Glutamatergic neuron (in vitro differentiated cells): Measurements from ENCODE around the gene IVNS1ABP. TPM values are rescaled to one million over a fixed set of nuclear protein-coding genes. Genes with fewer than 3 reads are reported as not detected.
"Not testable (repeated sequence)": the region's sequence is repeated elsewhere in the genome, so short reads cannot be mapped to it uniquely, and the experiment has no call there.

ENCODE experiments used
- DNase-seq: peaks from one replicate; pipeline ENCODE4 v3.0.0; 2022
- H3K27ac Mint-ChIP-seq: one replicate; pipeline ENCODE4 v1.8.0; 2020; ENCODE audit warnings: mild to moderate bottlenecking, mixed read lengths, inconsistent platforms; ENCODE audit not compliant: unreplicated experiment
- H3K27me3 Mint-ChIP-seq: one replicate; pipeline ENCODE4 v1.8.0; 2020; ENCODE audit warnings: mild to moderate bottlenecking, moderate library complexity, mixed read lengths, inconsistent platforms; ENCODE audit not compliant: unreplicated experiment
- H3K36me3 Mint-ChIP-seq: one replicate; pipeline ENCODE4 v1.8.0; 2020; ENCODE audit warnings: mild to moderate bottlenecking, mixed read lengths, inconsistent platforms; ENCODE audit not compliant: unreplicated experiment
- H3K4me1 Mint-ChIP-seq: one replicate; pipeline ENCODE4 v1.8.0; 2020; ENCODE audit warnings: mild to moderate bottlenecking, low read depth, mixed read lengths, inconsistent platforms; ENCODE audit not compliant: unreplicated experiment
- H3K4me3 Mint-ChIP-seq: one replicate; pipeline ENCODE4 v1.8.0; 2020; ENCODE audit warnings: mild to moderate bottlenecking, mixed read lengths, inconsistent platforms; ENCODE audit not compliant: unreplicated experiment
- H3K9me3 Mint-ChIP-seq: one replicate; pipeline ENCODE4 v1.8.0; 2020; ENCODE audit warnings: mild to moderate bottlenecking, moderate library complexity, mixed read lengths, inconsistent platforms; ENCODE audit not compliant: unreplicated experiment
- long read RNA-seq: library from polyadenylated mRNA; unstranded; transcript quantifications from one replicate; pipeline ENCODE4 v2.0.0, GENCODE V29; 2020; ENCODE audit not compliant: unreplicated experiment
- total RNA-seq: library from RNA; stranded (reverse); fragmentation: NEBNext Ultra II Directional; extraction: Animal tissue kit (Norgen Biotek cat#: 25700); gene quantifications from one replicate; pipeline ENCODE4 v1.2.1, GENCODE V29; 2021; ENCODE audit not compliant: unreplicated experiment
- TF ChIP-seq, protein P1 (sequence below): fragments of 200-600 bp; sonication (generic); IDR thresholded peaks from one replicate; pipeline ENCODE4 v1.5.0; 2021; ENCODE audit not compliant: partially characterized antibody, unreplicated experiment

IVNS1ABP gene
- 93.2 TPM for total RNA-seq
- long read RNA-seq, full-length matches to known transcripts: 24 of 27 reads
- long read RNA-seq, partial matches to known transcripts: 3 of 27 reads
- long read RNA-seq, other reads (novel, unspliced or antisense): 0 of 27 reads

DNA sequence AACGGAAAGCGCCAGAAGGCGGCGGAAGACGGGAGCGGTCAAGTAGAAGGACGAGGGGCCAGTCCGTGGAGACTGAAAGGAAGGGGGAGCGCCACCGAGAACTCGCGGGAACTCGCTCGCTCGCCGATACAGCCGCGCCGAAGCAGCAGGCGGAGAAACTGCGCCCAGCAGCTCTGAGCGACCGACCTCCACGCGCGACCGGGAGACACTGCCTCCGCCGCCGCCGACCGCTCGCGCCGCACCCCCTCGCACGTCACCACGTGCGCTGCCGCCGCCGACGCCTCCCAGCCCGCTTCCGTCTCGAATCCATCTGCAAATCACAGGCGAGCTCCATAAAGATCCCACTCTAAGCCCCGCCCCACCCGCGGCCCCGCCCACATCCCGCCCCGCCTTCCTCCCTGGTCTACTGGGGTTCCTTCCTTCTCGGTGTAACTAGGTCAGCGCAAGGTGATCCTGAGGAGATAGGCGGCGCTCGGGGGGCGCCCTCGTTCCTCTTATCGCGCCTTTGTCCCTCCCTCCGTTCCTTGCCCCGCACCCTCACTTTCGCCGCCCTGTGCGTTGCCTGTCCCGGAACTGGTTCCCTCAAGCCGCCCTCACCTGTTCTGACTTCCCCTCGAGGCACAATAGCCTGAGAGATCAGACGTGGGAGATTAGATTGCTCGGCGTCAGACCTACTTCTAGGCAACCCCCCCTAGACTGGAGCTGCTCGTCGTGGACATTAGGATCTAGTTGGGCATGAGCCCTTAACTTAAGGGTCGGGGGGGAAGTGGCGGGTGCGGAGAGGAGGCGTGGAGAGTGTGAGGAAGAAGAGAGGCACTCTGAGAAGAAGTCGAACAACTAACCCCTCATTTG lies at the start of gene IVNS1ABP:
IVNS1ABP (minus strand) TSS at position 210 of the 852 bp plus-strand sequence. CDS start 7,750 bp downstream, outside the sequence.
- DNase-seq: peak; percentile 90
- H3K9me3 Mint-ChIP-seq: peaks cover 12% of the 10 kb centered on the region
- H3K4me3 Mint-ChIP-seq: peak within 1 kb of the TSS; percentile 96
- TF ChIP-seq, protein P1, sequence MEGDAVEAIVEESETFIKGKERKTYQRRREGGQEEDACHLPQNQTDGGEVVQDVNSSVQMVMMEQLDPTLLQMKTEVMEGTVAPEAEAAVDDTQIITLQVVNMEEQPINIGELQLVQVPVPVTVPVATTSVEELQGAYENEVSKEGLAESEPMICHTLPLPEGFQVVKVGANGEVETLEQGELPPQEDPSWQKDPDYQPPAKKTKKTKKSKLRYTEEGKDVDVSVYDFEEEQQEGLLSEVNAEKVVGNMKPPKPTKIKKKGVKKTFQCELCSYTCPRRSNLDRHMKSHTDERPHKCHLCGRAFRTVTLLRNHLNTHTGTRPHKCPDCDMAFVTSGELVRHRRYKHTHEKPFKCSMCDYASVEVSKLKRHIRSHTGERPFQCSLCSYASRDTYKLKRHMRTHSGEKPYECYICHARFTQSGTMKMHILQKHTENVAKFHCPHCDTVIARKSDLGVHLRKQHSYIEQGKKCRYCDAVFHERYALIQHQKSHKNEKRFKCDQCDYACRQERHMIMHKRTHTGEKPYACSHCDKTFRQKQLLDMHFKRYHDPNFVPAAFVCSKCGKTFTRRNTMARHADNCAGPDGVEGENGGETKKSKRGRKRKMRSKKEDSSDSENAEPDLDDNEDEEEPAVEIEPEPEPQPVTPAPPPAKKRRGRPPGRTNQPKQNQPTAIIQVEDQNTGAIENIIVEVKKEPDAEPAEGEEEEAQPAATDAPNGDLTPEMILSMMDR: no peak
- H3K27ac Mint-ChIP-seq: peak within 1 kb of the TSS; percentile 92
- H3K27me3 Mint-ChIP-seq: peaks cover 9% of the 10 kb centered on the region
- peaks cover 15% of the 10 kb centered on the region for H3K4me1 Mint-ChIP-seq
- H3K36me3 Mint-ChIP-seq: no peaks in the 10 kb centered on the region

DNA sequence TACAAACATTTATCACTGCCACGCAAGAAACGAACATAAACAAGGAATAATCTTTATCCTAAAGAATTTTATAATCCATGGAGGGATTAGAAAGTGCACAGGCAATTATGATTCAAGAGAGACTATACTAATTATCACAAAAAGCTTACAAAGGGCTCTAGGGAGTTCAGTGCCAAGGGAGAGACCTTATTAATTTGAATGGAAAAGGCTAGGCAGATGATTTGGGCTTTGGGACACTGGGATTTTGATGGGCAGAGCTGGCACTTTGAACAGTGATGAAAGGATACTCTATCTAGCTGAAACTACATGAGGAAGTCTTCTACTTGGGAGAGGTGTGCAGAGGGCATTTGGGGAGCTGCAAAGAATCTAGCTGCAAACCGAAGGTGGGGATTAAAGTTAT lies 48.9 kb upstream of the IVNS1ABP start:
- no peak for DNase-seq
- Mint-ChIP-seq H3K9me3 (no peaks in the 10 kb centered on the region), H3K4me3 (no peak overlapping the region), H3K27me3 (no peaks in the 10 kb centered on the region), H3K4me1 (no peaks in the 10 kb centered on the region), H3K27ac (no peak overlapping the region), H3K36me3 (peaks cover 4% of the 10 kb centered on the region)
- TF ChIP-seq, protein P1: no peak

DNA sequence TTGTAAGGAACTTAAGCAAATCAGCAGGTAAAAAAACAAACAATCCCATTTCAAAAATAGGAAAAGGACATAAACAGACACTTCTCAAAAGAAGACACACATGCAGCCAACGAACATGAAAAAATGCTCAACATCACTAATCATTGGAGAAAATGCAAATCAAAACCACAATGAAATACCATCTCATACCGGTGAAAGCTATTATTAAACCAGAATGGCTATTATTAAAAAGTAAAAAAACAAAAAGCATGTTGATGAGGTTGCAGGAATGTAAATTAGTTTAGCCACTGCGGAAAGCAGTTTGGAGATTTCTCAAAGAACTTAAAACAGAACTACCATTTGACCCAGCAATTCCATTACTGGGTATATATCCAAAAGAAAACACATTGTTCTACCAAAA lies 47.5 kb upstream of the IVNS1ABP start:
- not testable (repeated sequence) for DNase-seq, H3K27ac Mint-ChIP-seq, H3K36me3 Mint-ChIP-seq, H3K4me1 Mint-ChIP-seq, H3K27me3 Mint-ChIP-seq, H3K4me3 Mint-ChIP-seq, H3K9me3 Mint-ChIP-seq

DNA sequence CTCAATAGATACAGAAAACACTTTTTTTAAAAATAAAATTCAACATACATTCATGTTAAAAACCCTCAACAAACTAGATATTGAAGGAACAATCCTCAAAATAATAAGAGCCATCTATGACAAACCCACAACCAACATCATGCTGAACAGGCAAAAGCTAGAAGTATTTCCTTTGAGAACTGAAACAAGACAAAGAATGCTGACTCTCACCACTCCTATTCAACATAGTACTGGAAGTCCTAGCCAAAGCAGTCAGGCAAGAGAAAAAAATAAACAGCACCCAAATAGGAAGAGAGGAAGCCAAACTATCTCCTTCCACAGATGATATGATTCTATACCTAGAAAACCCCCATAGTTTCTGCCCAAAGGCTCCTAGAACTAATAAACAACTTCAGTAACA lies 46.2 kb upstream of the IVNS1ABP start:
- TF ChIP-seq, protein P1: no peak
- H3K27ac Mint-ChIP-seq: no peak overlapping the region

DNA sequence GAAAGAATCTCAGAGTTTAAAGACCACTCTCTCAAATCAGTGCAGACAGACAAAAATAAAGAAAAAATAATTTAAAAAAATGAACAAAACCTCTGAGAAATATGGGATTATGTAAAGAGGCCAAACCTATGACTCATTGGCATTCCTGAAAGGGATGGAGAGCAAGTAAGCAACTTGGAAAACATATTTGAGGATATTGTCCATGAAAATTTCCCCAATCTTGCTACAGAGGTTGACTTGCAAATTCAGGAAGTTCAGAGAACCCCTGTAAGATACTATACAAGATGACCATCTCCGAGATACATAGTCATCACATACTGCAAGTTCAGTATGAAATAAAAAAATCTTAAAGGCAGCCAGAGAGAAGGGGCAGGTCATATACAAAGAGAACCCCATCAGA lies 43.7 kb upstream of the IVNS1ABP start:
- no peaks in the 10 kb centered on the region for H3K9me3 Mint-ChIP-seq
- H3K27me3 Mint-ChIP-seq: no peaks in the 10 kb centered on the region
- peaks cover 9% of the 10 kb centered on the region for H3K36me3 Mint-ChIP-seq
- H3K27ac Mint-ChIP-seq: no peak overlapping the region
- H3K4me3 Mint-ChIP-seq: no peak overlapping the region
- no peaks in the 10 kb centered on the region for H3K4me1 Mint-ChIP-seq
- TF ChIP-seq, protein P1: no peak
- DNase-seq: no peak

More for the DNA sequence above, 46.2 kb upstream of the IVNS1ABP start:
- no peaks in the 10 kb centered on the region for H3K27me3 Mint-ChIP-seq
- H3K4me1 Mint-ChIP-seq: no peaks in the 10 kb centered on the region
- no peaks in the 10 kb centered on the region for H3K9me3 Mint-ChIP-seq
- no peak overlapping the region for H3K4me3 Mint-ChIP-seq
- H3K36me3 Mint-ChIP-seq: peaks cover 6% of the 10 kb centered on the region
- no peak for DNase-seq
